Stomach (tissue), 4 donors: ENCODE measurements around the gene ZNF576.

Experiments used
- CTCF ChIP-seq, 7 experiments: fragments of 450-650 bp in 4 of 7; fragments of 200-600 bp in 3 of 7; sonication (generic) in 3 of 7; IDR thresholded peaks; one replicate each; pipeline ENCODE4 v1.5.1; 2016 to 2019; ENCODE audit warnings: antibody characterized with exemption in 7 of 7, control low read depth in 2 of 7, mild to moderate bottlenecking in 1 of 7
- EP300 ChIP-seq: sonication (generic); formaldehyde crosslinking; IDR thresholded peaks from one replicate; pipeline ENCODE4 v1.6.1; 2017; ENCODE audit warnings: antibody characterized with exemption
- POLR2A ChIP-seq, 4 donors: fragments of 450-650 bp; IDR thresholded peaks; one replicate each; pipeline ENCODE4 v1.6.1; 2016; ENCODE audit warnings: antibody characterized with exemption in 4 of 4, control low read depth in 2 of 4, mild to moderate bottlenecking in 1 of 4, moderate library complexity in 1 of 4
- POLR2AphosphoS5 ChIP-seq, 3 donors: sonication (generic); formaldehyde crosslinking; IDR thresholded peaks; one replicate each; pipeline ENCODE4 v1.6.1; 2016; ENCODE audit warnings: antibody characterized with exemption in 3 of 3

- TF ChIP-seq EP300 (no peak), POLR2A (IDR thresholded peaks at IDR 0.05) (no peak), CTCF (IDR thresholded peaks at IDR 0.05) (no peak), POLR2AphosphoS5 (IDR thresholded peaks at IDR 0.05) (no peak)
Measured at GRCh38 chr19:43628646-43629326, 32.4 kb downstream of the ZNF576 start.
